ENCODE measurements around the gene LENEP.

DNA sequence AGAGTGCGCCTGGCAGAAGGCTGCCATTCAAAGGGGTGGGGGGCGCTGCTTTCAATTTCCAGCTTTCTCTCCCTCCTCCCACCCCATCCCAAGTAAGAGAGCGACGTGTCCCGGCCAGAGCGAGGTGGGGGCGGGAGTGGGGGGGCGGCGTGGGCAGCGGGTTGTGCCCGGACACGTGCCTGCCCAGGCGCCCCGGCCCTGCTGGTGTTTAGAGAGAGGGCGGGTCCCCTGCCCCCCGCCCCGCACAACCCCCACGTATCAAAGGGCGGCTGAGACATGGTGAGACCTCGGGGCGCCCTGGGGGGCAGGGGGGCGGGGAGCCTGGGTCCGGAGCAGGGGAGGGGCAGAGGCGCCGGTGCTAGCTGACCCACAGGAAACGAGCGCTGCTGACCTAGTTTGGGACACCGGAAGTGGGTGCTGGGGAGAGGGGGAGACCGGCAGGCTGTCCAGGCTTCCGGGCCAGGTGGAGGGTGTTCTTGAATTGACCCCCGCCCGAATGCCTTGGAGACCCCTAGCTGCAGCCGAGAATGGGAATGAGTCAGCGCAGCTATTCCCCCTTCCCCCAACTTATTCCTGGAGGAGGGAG is 10.5 kb downstream of the LENEP start:
- TF ChIP-seq, protein P1, sequence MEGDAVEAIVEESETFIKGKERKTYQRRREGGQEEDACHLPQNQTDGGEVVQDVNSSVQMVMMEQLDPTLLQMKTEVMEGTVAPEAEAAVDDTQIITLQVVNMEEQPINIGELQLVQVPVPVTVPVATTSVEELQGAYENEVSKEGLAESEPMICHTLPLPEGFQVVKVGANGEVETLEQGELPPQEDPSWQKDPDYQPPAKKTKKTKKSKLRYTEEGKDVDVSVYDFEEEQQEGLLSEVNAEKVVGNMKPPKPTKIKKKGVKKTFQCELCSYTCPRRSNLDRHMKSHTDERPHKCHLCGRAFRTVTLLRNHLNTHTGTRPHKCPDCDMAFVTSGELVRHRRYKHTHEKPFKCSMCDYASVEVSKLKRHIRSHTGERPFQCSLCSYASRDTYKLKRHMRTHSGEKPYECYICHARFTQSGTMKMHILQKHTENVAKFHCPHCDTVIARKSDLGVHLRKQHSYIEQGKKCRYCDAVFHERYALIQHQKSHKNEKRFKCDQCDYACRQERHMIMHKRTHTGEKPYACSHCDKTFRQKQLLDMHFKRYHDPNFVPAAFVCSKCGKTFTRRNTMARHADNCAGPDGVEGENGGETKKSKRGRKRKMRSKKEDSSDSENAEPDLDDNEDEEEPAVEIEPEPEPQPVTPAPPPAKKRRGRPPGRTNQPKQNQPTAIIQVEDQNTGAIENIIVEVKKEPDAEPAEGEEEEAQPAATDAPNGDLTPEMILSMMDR (conservative IDR thresholded peaks at IDR 0.05), result no peak
- TF ChIP-seq EZH2 (IDR thresholded peaks at IDR 0.05; ENCODE audit: low read depth), result no peak
